Measurements from ENCODE around the gene PHLDB2.

PHLDB2 gene

GRCh38 chr3:112000966-112001365, 141.9 kb downstream of the PHLDB2 start:
- no peak for DNase-seq

- peak; percentile 29 for DNase-seq
Observed at GRCh38 chr3:112001526-112001925, 142.5 kb downstream of the PHLDB2 start.

- DNase-seq, result peak; percentile 57
Observed at GRCh38 chr3:112002096-112002971, 143.3 kb downstream of the PHLDB2 start.

- no peak for DNase-seq
Observed at GRCh38 chr3:112003321-112004080, 144.4 kb downstream of the PHLDB2 start.

GRCh38 chr3:112004187-112004586, 145.1 kb downstream of the PHLDB2 start:
- peak; percentile 8 for DNase-seq

GRCh38 chr3:112004669-112005068, 145.6 kb downstream of the PHLDB2 start:
- DNase-seq, result no peak

- peak; percentile 6 for DNase-seq
Observed at GRCh38 chr3:112005091-112005672, 146.1 kb downstream of the PHLDB2 start.

- DNase-seq, result no peak
Observed at GRCh38 chr3:112007633-112008032, 148.6 kb downstream of the PHLDB2 start.

GRCh38 chr3:112009670-112010069, 150.6 kb downstream of the PHLDB2 start:
- no peak for DNase-seq

- no peak for DNase-seq
Observed at GRCh38 chr3:112010636-112011035, 151.6 kb downstream of the PHLDB2 start.

- DNase-seq, result no peak
Observed at GRCh38 chr3:112011376-112011940, 152.4 kb downstream of the PHLDB2 start.

- no peak for DNase-seq
Observed at GRCh38 chr3:112012205-112012992, 153.3 kb downstream of the PHLDB2 start.

GRCh38 chr3:112013058-112013783, 154.2 kb downstream of the PHLDB2 start:
- DNase-seq, result peak; percentile 79

GRCh38 chr3:112013784-112014143, 154.7 kb downstream of the PHLDB2 start:
- DNase-seq, result no peak

GRCh38 chr3:112017091-112017490, 158.0 kb downstream of the PHLDB2 start:
- DNase-seq, result no peak

- no peak for DNase-seq
Observed at GRCh38 chr3:112018712-112019111, 159.6 kb downstream of the PHLDB2 start.

- DNase-seq, result no peak
Observed at GRCh38 chr3:112019716-112020115, 160.7 kb downstream of the PHLDB2 start.

- no peak for DNase-seq
Observed at GRCh38 chr3:112020674-112021085, 161.6 kb downstream of the PHLDB2 start.

Data from activated CD4-positive, alpha-beta T cell treated with anti-CD3 and anti-CD28 coated beads for 48 hours (primary cell).